Stomach (tissue), 9 donors: ENCODE data around the gene ATXN1. TPM values are rescaled to one million over a fixed set of nuclear protein-coding genes. Genes with fewer than 3 reads are reported as not detected.

ENCODE experiments used
- DNase-seq, 2 donors: peaks; one replicate each; pipeline versions ENCODE4 v3.0.0 to v3.0.0-alpha.2; 2013 to 2019
- H3K27ac ChIP-seq, 5 donors: fragments of 200-600 bp in 4 of 5; sonication (generic) in 4 of 5; one replicate each; pipeline ENCODE4 v1.5.1; 2013 to 2019; ENCODE audit warnings: mild to moderate bottlenecking in 1 of 5, moderate library complexity in 1 of 5
- H3K27me3 ChIP-seq, 3 donors: fragments of 200-600 bp; sonication (generic); one replicate each; pipeline ENCODE4 v1.5.1; 2017 to 2019; ENCODE audit warnings: mixed run types in 1 of 3
- H3K36me3 ChIP-seq, 4 donors: fragments of 200-600 bp; sonication (generic); 1 replicate in 3 of 4; 2 replicates in 1 of 4; pipeline ENCODE4 v1.5.1; 2016 to 2019
- H3K4me1 ChIP-seq, 4 donors: fragments of 200-600 bp; sonication (generic); one replicate each; pipeline ENCODE4 v1.5.1; 2016 to 2019
- H3K4me3 ChIP-seq, 4 donors: fragments of 200-600 bp; sonication (generic) in 3 of 4; one replicate each; pipeline ENCODE4 v1.5.1; 2016 to 2019; ENCODE audit warnings: mild to moderate bottlenecking in 1 of 4
- H3K9me3 ChIP-seq, 4 donors: fragments of 200-600 bp; sonication (generic); one replicate each; pipeline ENCODE4 v1.5.1; 2016 to 2019
- EP300 ChIP-seq: sonication (generic); formaldehyde crosslinking; IDR thresholded peaks from one replicate; pipeline ENCODE4 v1.6.1; 2017; ENCODE audit warnings: antibody characterized with exemption
- POLR2A ChIP-seq, 4 donors: fragments of 450-650 bp; IDR thresholded peaks; one replicate each; pipeline ENCODE4 v1.6.1; 2016; ENCODE audit warnings: antibody characterized with exemption in 4 of 4, control low read depth in 2 of 4, mild to moderate bottlenecking in 1 of 4, moderate library complexity in 1 of 4
- POLR2AphosphoS5 ChIP-seq, 3 donors: sonication (generic); formaldehyde crosslinking; IDR thresholded peaks; one replicate each; pipeline ENCODE4 v1.6.1; 2016; ENCODE audit warnings: antibody characterized with exemption in 3 of 3
- WGBS, 5 donors: extraction: QIAGEN DNeasy Blood & Tissue Kit in 3 of 5; methylation state at CpG; one replicate each; pipeline versions ENCODE4 v1.1.5 to v1.1.7; 2013 to 2018; 5-methylcytosine and 5-hydroxymethylcytosine counted together
- intact Hi-C: fragments of 100-400 bp; cut with DNase I; formaldehyde crosslinking; loops from one replicate; pipeline ENCODE4 v1.15.1; 2023; ENCODE audit warnings: low total_unique reads
- polyA plus RNA-seq, 3 donors: library from polyadenylated mRNA; stranded (reverse); fragments of 200-250 nt; gene quantifications; one replicate each; pipeline ENCODE4 v1.2.3, GENCODE V29; 2013
- total RNA-seq, 5 donors: library from RNA; depleted of rRNA; stranded (reverse); fragments of >200 nt; gene quantifications; one replicate each; pipeline versions ENCODE4 v1.1.0 to v1.2.3, GENCODE V29; 2014 to 2016
- TF ChIP-seq, protein P1 (sequence below), 7 experiments: fragments of 450-650 bp in 4 of 7; fragments of 200-600 bp in 3 of 7; sonication (generic) in 3 of 7; IDR thresholded peaks; one replicate each; pipeline ENCODE4 v1.5.1; 2016 to 2019; ENCODE audit warnings: antibody characterized with exemption in 7 of 7, control low read depth in 2 of 7, mild to moderate bottlenecking in 1 of 7
- donor health status: healthy with polysubstance abuse.
- donor health status: Bipolar disorder and iron deficiency.
- donor health status: healthy.

ATXN1 gene
- total and polyA plus RNA-seq, 8 donors = 5.2 to 106 (median 39.0) TPM

DNA sequence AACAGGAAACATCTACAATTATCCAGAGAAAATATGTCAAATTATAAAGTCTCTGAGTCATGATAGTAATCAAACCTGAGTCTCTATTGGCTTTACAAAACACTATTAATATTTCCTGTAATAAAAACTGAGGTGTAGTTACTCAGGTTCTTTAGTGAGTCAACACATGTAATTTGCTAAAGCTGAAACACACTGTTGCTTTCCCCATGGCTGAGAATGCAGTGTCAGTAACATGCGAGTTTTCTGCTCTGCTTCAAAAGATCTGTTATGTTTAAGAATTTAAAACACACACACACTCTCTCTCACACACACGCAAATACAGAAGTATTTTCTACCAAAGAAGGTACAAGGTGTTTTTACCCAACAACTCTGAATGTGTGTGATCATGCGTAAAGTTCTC lies 38.6 kb downstream of the ATXN1 start:
- Histone ChIP-seq H3K4me3 (no peak overlapping the region), H3K4me1 (peaks cover 34 to 86% (median 76%) of the 10 kb centered on the region in 4 donors), H3K36me3 (no peaks in the 10 kb centered on the region), H3K9me3 (no peaks in the 10 kb centered on the region), H3K27ac (peak overlapping the region in 1 of 5 donors; percentile 83), H3K27me3 (no peaks in the 10 kb centered on the region)
- 51 to 66% (median 61%) methylated on average over 3 of the region's 3 CpGs for WGBS, 5 donors
- peak in 1 of 2 donors; percentile 48 for DNase-seq
- TF ChIP-seq EP300 (no peak), POLR2AphosphoS5 (IDR thresholded peaks at IDR 0.05) (no peak)
- intact Hi-C loops = no loop called here

DNA sequence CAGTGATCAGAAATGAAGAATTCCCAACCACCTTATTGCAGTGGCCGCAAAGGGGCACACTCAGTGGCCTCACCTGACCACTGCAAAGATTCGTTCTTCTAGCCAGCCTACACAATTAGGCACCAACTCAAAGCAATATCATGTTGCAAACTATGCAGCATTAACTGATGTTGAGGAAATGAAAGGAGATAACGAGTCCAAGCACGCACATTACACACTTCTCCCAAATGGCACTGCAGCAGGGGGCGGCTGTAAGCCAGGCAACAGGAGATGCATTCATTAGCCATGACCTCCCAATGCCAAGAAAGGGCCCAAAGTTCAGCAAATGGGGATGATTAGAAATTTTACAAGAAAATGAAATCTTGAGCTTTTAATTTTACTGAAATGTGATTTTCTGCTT lies 39.3 kb downstream of the ATXN1 start:
- Histone ChIP-seq H3K27ac (no peak overlapping the region), H3K9me3 (no peaks in the 10 kb centered on the region), H3K4me1 (peaks cover 34 to 86% (median 77%) of the 10 kb centered on the region in 4 donors), H3K4me3 (no peak overlapping the region), H3K27me3 (no peaks in the 10 kb centered on the region), H3K36me3 (no peaks in the 10 kb centered on the region)
- no peak for TF ChIP-seq EP300
- TF ChIP-seq POLR2AphosphoS5 (IDR thresholded peaks at IDR 0.05) = no peak
- TF ChIP-seq POLR2A (IDR thresholded peaks at IDR 0.05) = no peak
- TF ChIP-seq, protein P1, sequence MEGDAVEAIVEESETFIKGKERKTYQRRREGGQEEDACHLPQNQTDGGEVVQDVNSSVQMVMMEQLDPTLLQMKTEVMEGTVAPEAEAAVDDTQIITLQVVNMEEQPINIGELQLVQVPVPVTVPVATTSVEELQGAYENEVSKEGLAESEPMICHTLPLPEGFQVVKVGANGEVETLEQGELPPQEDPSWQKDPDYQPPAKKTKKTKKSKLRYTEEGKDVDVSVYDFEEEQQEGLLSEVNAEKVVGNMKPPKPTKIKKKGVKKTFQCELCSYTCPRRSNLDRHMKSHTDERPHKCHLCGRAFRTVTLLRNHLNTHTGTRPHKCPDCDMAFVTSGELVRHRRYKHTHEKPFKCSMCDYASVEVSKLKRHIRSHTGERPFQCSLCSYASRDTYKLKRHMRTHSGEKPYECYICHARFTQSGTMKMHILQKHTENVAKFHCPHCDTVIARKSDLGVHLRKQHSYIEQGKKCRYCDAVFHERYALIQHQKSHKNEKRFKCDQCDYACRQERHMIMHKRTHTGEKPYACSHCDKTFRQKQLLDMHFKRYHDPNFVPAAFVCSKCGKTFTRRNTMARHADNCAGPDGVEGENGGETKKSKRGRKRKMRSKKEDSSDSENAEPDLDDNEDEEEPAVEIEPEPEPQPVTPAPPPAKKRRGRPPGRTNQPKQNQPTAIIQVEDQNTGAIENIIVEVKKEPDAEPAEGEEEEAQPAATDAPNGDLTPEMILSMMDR (IDR thresholded peaks at IDR 0.05) = no peak
- 44 to 68% (median 49%) methylated on average over 5 of the region's 5 CpGs for WGBS, 5 donors
- peak in 1 of 2 donors; percentile 45 for DNase-seq
- intact Hi-C loops = no loop called here

DNA sequence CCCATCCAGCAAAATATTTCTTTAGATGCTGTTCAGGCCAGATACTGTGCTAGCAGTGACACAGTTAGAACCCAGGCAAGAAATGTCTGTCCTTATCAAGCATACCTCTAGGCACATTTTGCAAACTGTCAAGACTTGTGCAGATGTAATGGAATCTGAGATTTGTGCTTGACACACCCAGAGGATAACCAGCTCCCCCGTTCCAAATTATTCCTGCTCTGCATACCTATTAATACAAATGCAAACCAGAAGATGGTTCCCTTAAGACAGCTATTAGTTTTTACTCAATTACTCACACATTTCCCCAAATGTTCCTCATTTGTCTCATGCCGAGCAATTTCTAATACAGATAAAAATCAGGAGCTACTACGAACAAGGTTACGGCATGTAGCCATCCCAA lies 40.4 kb downstream of the ATXN1 start:
- TF ChIP-seq POLR2AphosphoS5 (IDR thresholded peaks at IDR 0.05) (no peak), POLR2A (IDR thresholded peaks at IDR 0.05) (no peak), EP300 (no peak)
- TF ChIP-seq, protein P1 (IDR thresholded peaks at IDR 0.05) = no peak
- Histone ChIP-seq H3K27me3 (no peaks in the 10 kb centered on the region), H3K27ac (no peak overlapping the region), H3K4me1 (peaks cover 23 to 76% (median 65%) of the 10 kb centered on the region in 4 donors), H3K36me3 (no peaks in the 10 kb centered on the region), H3K9me3 (no peaks in the 10 kb centered on the region), H3K4me3 (no peak overlapping the region)
- DNase-seq = no peak
- intact Hi-C loops = no loop called here
- WGBS, 5 donors = 80 to 99% (median 95%) methylated on average over 4 of the region's 4 CpGs

DNA sequence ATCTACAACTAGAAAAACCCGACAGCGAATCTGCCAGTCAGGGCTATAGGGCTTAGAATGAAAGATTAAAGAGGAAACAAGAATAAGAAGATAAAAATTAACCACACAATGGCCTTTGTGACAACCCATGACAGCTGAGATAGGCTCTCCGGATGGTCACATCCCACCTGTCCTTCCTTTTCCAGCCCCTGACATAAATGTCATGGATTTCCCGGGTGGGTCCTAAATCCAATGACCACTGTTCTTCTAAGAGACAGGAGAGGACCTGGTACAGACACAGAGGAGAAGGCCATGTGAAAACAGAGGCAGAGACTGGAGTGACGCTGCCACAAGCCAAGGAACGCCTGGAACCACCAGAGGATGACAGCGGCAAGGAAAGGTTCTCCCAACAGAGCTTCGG lies 41.8 kb downstream of the ATXN1 start:
- Histone ChIP-seq H3K9me3 (no peaks in the 10 kb centered on the region), H3K4me3 (no peak overlapping the region), H3K27ac (peak overlapping the region in 2 of 5 donors; percentile 9 to 50), H3K4me1 (peaks cover 9 to 66% (median 52%) of the 10 kb centered on the region in 4 donors), H3K36me3 (no peaks in the 10 kb centered on the region), H3K27me3 (no peaks in the 10 kb centered on the region)
- no peak for TF ChIP-seq POLR2AphosphoS5 (IDR thresholded peaks at IDR 0.05)
- TF ChIP-seq, protein P1 (IDR thresholded peaks at IDR 0.05) = no peak
- no peak for TF ChIP-seq EP300
- TF ChIP-seq POLR2A (IDR thresholded peaks at IDR 0.05) = no peak
- WGBS, 5 donors = 75 to 89% (median 84%) methylated on average over 8 of the region's 8 CpGs
- intact Hi-C loops = no loop called here
- no peak for DNase-seq

DNA sequence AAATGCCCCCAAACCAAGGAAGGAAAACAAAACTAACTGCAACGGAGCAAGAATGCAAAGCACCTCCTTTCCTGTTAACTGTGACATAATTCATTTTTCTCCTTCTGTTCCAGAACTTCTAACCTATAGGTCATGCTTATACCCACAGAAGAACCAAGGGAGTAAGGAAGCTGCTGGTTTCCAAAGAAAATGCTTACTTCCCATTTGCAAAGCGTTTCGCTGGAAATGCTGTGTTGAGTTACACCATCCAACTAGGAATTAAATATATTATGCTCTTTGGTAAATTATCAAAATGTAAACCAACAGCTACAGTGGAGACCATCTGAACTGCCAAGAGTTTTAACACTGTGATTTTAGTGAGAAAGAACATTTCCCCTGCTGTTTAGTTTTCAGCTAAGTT lies 42.9 kb downstream of the ATXN1 start:
- H3K27ac ChIP-seq = peak overlapping the region in 2 of 5 donors; percentile 50 to 54
- TF ChIP-seq EP300 = no peak
- TF ChIP-seq, protein P1 (IDR thresholded peaks at IDR 0.05) = no peak
- no peak for TF ChIP-seq POLR2AphosphoS5 (IDR thresholded peaks at IDR 0.05)
- no peak for TF ChIP-seq POLR2A (IDR thresholded peaks at IDR 0.05)
- no peaks in the 10 kb centered on the region for H3K27me3 ChIP-seq
- no peak for DNase-seq
- no peaks in the 10 kb centered on the region for H3K9me3 ChIP-seq
- 27 to 45% (median 32%) methylated on average over 3 of the region's 3 CpGs for WGBS, 5 donors
- H3K4me3 ChIP-seq = no peak overlapping the region
- no peaks in the 10 kb centered on the region for H3K36me3 ChIP-seq
- H3K4me1 ChIP-seq = peaks cover 6 to 56% (median 44%) of the 10 kb centered on the region in 4 donors
- intact Hi-C loops = no loop called here
